Progenitor cell of endocrine pancreas (in vitro differentiated cells): ENCODE results near the gene LRRC14B. TPM values are rescaled to one million over a fixed set of nuclear protein-coding genes. Genes with fewer than 3 reads are reported as not detected.

Experiments used
- DNase-seq: peaks from one replicate; pipeline ENCODE4 v3.0.0; 2021; ENCODE audit warnings: low spot score; ENCODE audit not compliant: unreplicated experiment
- H3K27ac Mint-ChIP-seq: 2 replicates; pipeline ENCODE4 v1.8.0; 2021; ENCODE audit warnings: mild to moderate bottlenecking, moderate library complexity, mixed read lengths
- H3K27me3 Mint-ChIP-seq: 2 replicates; pipeline ENCODE4 v1.8.0; 2021; ENCODE audit warnings: mixed read lengths
- H3K36me3 Mint-ChIP-seq: 2 replicates; pipeline ENCODE4 v1.8.0; 2022; ENCODE audit warnings: mixed read lengths; ENCODE audit not compliant: insufficient read depth
- H3K4me1 Mint-ChIP-seq: 2 replicates; pipeline ENCODE4 v1.8.0; 2021; ENCODE audit warnings: low read depth, mixed read lengths
- H3K4me3 Mint-ChIP-seq: 2 replicates; pipeline ENCODE4 v1.8.0; 2021; ENCODE audit warnings: low read depth, mild to moderate bottlenecking, moderate library complexity, mixed read lengths
- H3K9me3 Mint-ChIP-seq: 2 replicates; pipeline ENCODE4 v1.8.0; 2021; ENCODE audit warnings: low read depth, mixed read lengths
- total RNA-seq: library from RNA; stranded (reverse); gene quantifications from 2 replicates; pipeline ENCODE4 v1.2.1, GENCODE V29; 2021
- TF ChIP-seq, protein P1 (sequence below): fragments of 200-600 bp; sonication (generic); IDR thresholded peaks from one replicate; pipeline ENCODE4 v1.5.0; 2021; ENCODE audit warnings: antibody characterized with exemption, mild to moderate bottlenecking; ENCODE audit not compliant: unreplicated experiment

The LRRC14B gene
- total RNA-seq, 1 donor from 2014 or later = not detected

DNA sequence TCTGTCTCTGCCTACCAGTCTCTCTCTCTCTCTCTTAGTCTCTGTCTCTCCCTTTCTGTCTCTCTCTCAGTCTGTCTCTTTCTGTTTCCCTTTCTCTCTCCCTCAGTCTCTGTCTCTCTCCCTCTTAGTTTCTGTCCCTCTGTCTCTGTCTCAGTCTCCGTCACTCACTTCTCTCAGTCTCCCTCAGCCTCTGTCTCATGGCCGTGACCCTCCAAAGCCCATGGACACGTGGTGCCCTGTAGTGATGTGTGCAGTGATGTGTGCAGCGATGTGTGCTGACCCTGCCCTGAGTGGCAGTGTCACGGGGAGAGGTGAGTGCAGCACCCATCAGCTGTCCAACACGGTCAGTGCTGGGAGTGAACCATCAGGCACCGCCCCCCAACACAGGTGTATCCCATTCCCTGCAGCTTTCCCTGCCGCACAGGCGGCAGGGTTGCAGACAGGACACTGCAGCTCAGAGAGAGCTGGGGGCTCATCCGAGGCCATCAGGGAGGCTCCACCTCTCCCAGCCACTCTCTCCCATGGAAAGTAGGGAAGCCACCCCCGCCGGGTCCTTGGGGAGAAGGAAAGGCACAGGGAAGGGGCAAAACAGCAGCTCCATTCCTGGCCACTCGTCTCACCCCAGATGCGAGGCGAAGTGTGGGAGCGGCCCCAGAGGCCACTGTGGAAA is 794 bp upstream of the LRRC14B start:
- peaks cover 5% of the 10 kb centered on the region for H3K27me3 Mint-ChIP-seq
- H3K4me1 Mint-ChIP-seq = peaks cover 3% of the 10 kb centered on the region
- no peak overlapping the region for H3K27ac Mint-ChIP-seq
- no peaks in the 10 kb centered on the region for H3K9me3 Mint-ChIP-seq
- no peak for DNase-seq
- H3K4me3 Mint-ChIP-seq = no peak overlapping the region
- TF ChIP-seq, protein P1, sequence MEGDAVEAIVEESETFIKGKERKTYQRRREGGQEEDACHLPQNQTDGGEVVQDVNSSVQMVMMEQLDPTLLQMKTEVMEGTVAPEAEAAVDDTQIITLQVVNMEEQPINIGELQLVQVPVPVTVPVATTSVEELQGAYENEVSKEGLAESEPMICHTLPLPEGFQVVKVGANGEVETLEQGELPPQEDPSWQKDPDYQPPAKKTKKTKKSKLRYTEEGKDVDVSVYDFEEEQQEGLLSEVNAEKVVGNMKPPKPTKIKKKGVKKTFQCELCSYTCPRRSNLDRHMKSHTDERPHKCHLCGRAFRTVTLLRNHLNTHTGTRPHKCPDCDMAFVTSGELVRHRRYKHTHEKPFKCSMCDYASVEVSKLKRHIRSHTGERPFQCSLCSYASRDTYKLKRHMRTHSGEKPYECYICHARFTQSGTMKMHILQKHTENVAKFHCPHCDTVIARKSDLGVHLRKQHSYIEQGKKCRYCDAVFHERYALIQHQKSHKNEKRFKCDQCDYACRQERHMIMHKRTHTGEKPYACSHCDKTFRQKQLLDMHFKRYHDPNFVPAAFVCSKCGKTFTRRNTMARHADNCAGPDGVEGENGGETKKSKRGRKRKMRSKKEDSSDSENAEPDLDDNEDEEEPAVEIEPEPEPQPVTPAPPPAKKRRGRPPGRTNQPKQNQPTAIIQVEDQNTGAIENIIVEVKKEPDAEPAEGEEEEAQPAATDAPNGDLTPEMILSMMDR = no peak
- no peaks in the 10 kb centered on the region for H3K36me3 Mint-ChIP-seq

DNA sequence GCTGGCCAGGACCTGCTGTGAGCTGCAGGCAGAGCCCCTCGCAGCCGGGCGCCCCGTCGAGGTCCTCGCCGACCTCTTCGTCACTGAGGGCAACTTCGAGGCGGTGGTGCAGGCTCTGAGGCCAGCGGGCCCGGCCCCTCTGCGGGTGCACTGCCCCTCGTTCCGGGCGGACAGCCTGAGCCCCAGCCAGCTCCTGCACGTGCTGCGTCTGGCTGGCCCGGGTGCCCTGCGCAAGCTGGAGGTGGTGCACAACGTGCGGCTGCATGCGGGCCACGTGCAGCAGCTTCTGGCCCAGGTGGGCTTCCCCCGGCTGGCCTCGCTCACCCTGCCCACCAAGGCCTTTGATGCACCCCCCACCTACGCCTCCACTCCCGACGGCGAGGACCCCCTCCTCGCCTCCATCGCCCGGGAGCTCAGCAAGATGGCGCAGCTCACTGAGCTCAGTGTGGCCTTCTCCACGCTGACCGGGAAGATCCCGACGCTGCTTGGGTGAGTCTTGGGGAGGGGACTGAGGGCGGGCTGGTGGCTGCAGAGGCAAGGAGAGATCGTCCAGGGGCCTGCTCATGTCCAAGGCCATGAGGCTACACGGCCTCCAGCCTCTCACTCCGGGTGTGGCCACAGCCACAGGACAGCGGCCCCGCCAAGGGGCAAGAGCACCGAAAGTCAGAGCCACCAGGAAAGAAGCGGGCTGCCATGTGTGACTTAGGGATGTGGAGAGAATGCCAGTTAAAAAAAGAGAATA is 825 bp downstream of the LRRC14B start:
- TF ChIP-seq, protein P1 = no peak
- no peak overlapping the region for H3K4me3 Mint-ChIP-seq
- no peaks in the 10 kb centered on the region for H3K36me3 Mint-ChIP-seq
- no peak overlapping the region for H3K27ac Mint-ChIP-seq
- H3K4me1 Mint-ChIP-seq = peaks cover 3% of the 10 kb centered on the region
- H3K27me3 Mint-ChIP-seq = peaks cover 5% of the 10 kb centered on the region
- DNase-seq = no peak
- no peaks in the 10 kb centered on the region for H3K9me3 Mint-ChIP-seq

DNA sequence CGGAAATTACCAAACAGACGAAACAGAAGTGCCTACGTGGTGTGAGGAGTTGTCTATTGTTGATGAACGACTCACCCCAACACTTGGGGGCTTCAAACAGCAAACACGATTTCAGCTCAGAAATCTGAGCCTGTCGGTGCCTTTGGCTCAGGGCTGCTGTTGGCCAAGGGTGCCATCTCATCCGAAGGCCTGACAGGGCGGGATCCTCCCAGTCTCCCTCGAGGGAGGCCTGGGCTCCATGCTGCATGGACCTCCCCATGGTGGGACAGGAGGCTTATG is 1.3 kb downstream of the LRRC14B start:
- Mint-ChIP-seq H3K9me3 (no peaks in the 10 kb centered on the region), H3K27me3 (peaks cover 5% of the 10 kb centered on the region), H3K4me3 (no peak overlapping the region), H3K4me1 (peaks cover 3% of the 10 kb centered on the region), H3K27ac (no peak overlapping the region), H3K36me3 (no peaks in the 10 kb centered on the region)
- DNase-seq = no peak
- TF ChIP-seq, protein P1 = no peak

DNA sequence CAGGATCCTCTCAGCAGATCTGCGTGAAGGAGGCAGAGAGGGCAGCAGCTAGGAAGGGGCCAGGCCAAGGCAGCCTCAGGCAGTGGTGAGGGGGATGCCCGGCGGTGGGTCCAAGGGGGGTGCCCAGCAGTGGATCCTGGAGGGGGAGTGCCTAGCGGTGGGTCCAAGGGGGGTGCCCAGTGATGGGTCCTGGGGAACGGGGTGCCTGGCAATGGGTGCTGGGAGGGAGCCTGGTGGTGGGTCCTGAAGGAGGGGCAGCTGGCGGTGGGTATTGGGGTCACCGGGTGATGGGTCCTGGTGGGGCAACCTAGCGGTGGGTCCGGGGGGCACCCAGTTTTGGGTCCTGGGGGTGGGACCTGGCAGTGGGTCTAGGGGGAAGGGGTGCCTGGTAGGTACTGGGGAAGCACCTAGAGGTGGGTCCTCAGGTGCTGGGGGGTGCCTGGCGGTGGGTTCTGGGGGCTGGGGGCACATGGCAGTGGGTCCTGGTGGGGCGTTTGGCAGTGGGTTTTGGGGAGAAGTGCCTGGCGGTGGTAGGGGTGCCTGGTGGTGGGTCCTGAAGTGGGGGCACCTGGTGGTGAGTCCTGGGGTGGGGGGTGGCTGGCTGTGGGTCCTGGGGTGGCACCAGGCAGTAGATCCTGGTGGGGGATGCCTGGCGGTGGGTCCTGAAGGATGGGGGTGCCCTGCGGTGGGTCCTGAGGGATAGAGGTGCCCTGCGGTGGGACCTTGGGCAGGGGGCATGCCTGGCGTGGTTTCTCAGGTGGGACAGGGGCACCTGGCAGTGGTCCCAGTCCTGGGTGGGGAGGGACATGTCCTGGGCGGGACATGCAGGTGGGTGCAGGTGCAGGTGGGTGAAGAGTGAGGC is 1.9 kb downstream of the LRRC14B start:
- Mint-ChIP-seq H3K27me3 (peaks cover 5% of the 10 kb centered on the region), H3K4me1 (peaks cover 3% of the 10 kb centered on the region)

DNA sequence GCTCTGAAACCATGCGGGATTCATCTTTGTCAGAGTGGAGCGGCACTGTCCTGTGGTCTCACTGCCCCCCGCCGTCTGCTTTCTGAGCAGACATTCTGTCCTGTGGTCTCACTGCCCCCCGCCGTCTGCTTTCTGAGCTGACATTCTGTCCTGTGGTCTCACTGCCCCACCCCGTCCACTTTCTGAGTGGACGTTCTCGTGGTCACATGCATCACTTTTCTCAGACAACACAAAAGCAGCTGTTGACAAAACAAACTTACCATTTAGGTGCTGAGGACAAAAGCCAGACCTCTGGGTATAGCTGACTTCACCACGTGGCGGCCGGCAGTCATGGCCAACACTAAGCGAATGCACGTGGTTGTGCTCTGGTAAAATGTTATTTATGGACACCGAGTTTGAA is 2.8 kb downstream of the LRRC14B start:
- Mint-ChIP-seq H3K36me3 (no peaks in the 10 kb centered on the region), H3K9me3 (no peaks in the 10 kb centered on the region), H3K4me1 (no peaks in the 10 kb centered on the region), H3K27ac (no peak overlapping the region), H3K4me3 (no peak overlapping the region), H3K27me3 (peaks cover 5% of the 10 kb centered on the region)
- TF ChIP-seq, protein P1 = no peak
- no peak for DNase-seq

More for the DNA sequence above, 1.9 kb downstream of the LRRC14B start:
- no peak overlapping the region for H3K27ac Mint-ChIP-seq
- TF ChIP-seq, protein P1 = no peak
- no peak for DNase-seq
- no peaks in the 10 kb centered on the region for H3K9me3 Mint-ChIP-seq
- H3K4me3 Mint-ChIP-seq = no peak overlapping the region
- no peaks in the 10 kb centered on the region for H3K36me3 Mint-ChIP-seq
